Testis (tissue), 3 donors: ENCODE data around the gene TNFRSF11A. TPM values are rescaled to one million over a fixed set of nuclear protein-coding genes. Genes with fewer than 3 reads are reported as not detected.

ENCODE experiments used
- DNase-seq: peaks from one replicate; pipeline ENCODE4 v3.0.0-alpha.2; 2019
- H3K27ac ChIP-seq, 2 donors: fragments of 200-600 bp; sonication (generic); one replicate each; pipeline ENCODE4 v1.5.1; 2019
- H3K27me3 ChIP-seq: fragments of 200-600 bp; sonication (generic); one replicate; pipeline ENCODE4 v1.5.1; 2019
- H3K36me3 ChIP-seq: fragments of 200-600 bp; sonication (generic); one replicate; pipeline ENCODE4 v1.5.1; 2017; ENCODE audit warnings: low read depth; ENCODE audit errors: missing control alignments
- H3K4me1 ChIP-seq: fragments of 200-600 bp; sonication (generic); one replicate; pipeline ENCODE4 v1.5.1; 2019
- H3K4me3 ChIP-seq, 2 donors: fragments of 200-600 bp; sonication (generic); one replicate each; pipeline ENCODE4 v1.5.1; 2017 to 2019
- H3K9me3 ChIP-seq: fragments of 200-600 bp; sonication (generic); one replicate; pipeline ENCODE4 v1.5.1; 2017
- CTCF ChIP-seq, 3 experiments: fragments of 450-650 bp in 2 of 3; fragments of 200-600 bp in 1 of 3; sonication (generic) in 1 of 3; IDR thresholded peaks; one replicate each; pipeline ENCODE4 v1.5.1; 2016 to 2019; ENCODE audit warnings: antibody characterized with exemption in 3 of 3, mild to moderate bottlenecking in 2 of 3, moderate library complexity in 1 of 3
- POLR2A ChIP-seq: fragments of 450-650 bp; IDR thresholded peaks from one replicate; pipeline ENCODE4 v1.6.1; 2017; ENCODE audit warnings: antibody characterized with exemption, mild to moderate bottlenecking, moderate library complexity
- WGBS, 2 donors: methylation state at CpG; one replicate each; pipeline ENCODE4 v1.1.5; 2018; 5-methylcytosine and 5-hydroxymethylcytosine counted together
- intact Hi-C: fragments of 100-400 bp; cut with DNase I; formaldehyde crosslinking; loops from one replicate; pipeline ENCODE4 v1.15.1; 2023; ENCODE audit warnings: low total_unique reads
- polyA plus RNA-seq: library from polyadenylated mRNA; stranded (reverse); fragments of 350-450 nt; fragmentation: Illumina TruSeq; extraction: RNeasy Lipid Tissue Mini Kit (QIAGEN cat#74804); gene quantifications from one replicate; pipeline ENCODE4 v1.2.3, GENCODE V29; 2014; ENCODE audit warnings: low read depth, low replicate concordance; ENCODE audit not compliant: insufficient read depth
- total RNA-seq, 2 donors: library from RNA; depleted of rRNA; stranded (reverse); fragments of >200 nt; gene quantifications; one replicate each; pipeline ENCODE4 v1.2.3, GENCODE V29; 2016

Gene TNFRSF11A
- total and polyA plus RNA-seq, 3 donors from 2014 or later = 2.4 to 3.3 (median 3.0) TPM

GRCh38 chr18:62335494-62335893 lies 10.4 kb downstream of the TNFRSF11A start:
- intact Hi-C loops = no loop called here
- Histone ChIP-seq H3K9me3 (no peaks in the 10 kb centered on the region), H3K4me1 (peaks cover 11% of the 10 kb centered on the region), H3K36me3 (no peaks in the 10 kb centered on the region), H3K4me3 (no peak overlapping the region), H3K27ac (no peak overlapping the region), H3K27me3 (no peaks in the 10 kb centered on the region)
- DNase-seq = no peak
- WGBS, 2 donors = 68 to 74% methylated on average over 4 to 5 of the region's 5 CpGs
- TF ChIP-seq POLR2A = no peak
- no peak for TF ChIP-seq CTCF (IDR thresholded peaks at IDR 0.05)

GRCh38 chr18:62336618-62337017 lies 11.5 kb downstream of the TNFRSF11A start:
- DNase-seq = no peak
- TF ChIP-seq POLR2A (no peak), CTCF (IDR thresholded peaks at IDR 0.05) (no peak)
- Histone ChIP-seq H3K36me3 (no peaks in the 10 kb centered on the region), H3K4me3 (no peak overlapping the region), H3K9me3 (no peaks in the 10 kb centered on the region), H3K27ac (no peak overlapping the region), H3K27me3 (no peaks in the 10 kb centered on the region), H3K4me1 (peaks cover 11% of the 10 kb centered on the region)
- 72 to 73% methylated on average over 5 of the region's 5 CpGs for WGBS, 2 donors
- intact Hi-C loops = no loop called here

- intact Hi-C loops = no loop called here
- Histone ChIP-seq H3K4me1 (peaks cover 11% of the 10 kb centered on the region), H3K36me3 (no peaks in the 10 kb centered on the region), H3K27me3 (no peaks in the 10 kb centered on the region), H3K4me3 (no peak overlapping the region), H3K9me3 (no peaks in the 10 kb centered on the region), H3K27ac (no peak overlapping the region)
- no peak for DNase-seq
- WGBS, 2 donors = 81 to 83% methylated on average over 7 of the region's 7 CpGs
- TF ChIP-seq CTCF (IDR thresholded peaks at IDR 0.05) (no peak), POLR2A (no peak)
Observed at GRCh38 chr18:62337336-62337735, 12.2 kb downstream of the TNFRSF11A start.

- WGBS, 2 donors = 69 to 76% methylated on average over 10 of the region's 10 CpGs
- no peak for TF ChIP-seq POLR2A
- no peak for TF ChIP-seq CTCF (IDR thresholded peaks at IDR 0.05)
- H3K4me3 ChIP-seq = no peak overlapping the region
- no peak for DNase-seq
- peaks cover 11% of the 10 kb centered on the region for H3K4me1 ChIP-seq
- no peak overlapping the region for H3K27ac ChIP-seq
- no peaks in the 10 kb centered on the region for H3K36me3 ChIP-seq
- intact Hi-C loops = no loop called here
- no peaks in the 10 kb centered on the region for H3K27me3 ChIP-seq
- H3K9me3 ChIP-seq = no peaks in the 10 kb centered on the region
Observed at GRCh38 chr18:62338446-62339105, 13.5 kb downstream of the TNFRSF11A start.
